Gastroesophageal sphincter (tissue), 2 donors: ENCODE measurements around the gene RAC2.

ENCODE experiments used
- EP300 ChIP-seq: sonication (generic); formaldehyde crosslinking; IDR thresholded peaks from one replicate; pipeline ENCODE4 v1.6.1; 2017; ENCODE audit warnings: antibody characterized with exemption, mild to moderate bottlenecking
- POLR2A ChIP-seq, 2 donors: fragments of 450-650 bp; IDR thresholded peaks; one replicate each; pipeline ENCODE4 v1.6.1; 2017; ENCODE audit warnings: antibody characterized with exemption in 2 of 2, mild to moderate bottlenecking in 2 of 2, moderate library complexity in 1 of 2

GRCh38 chr22:37199103-37199759 is 44.8 kb downstream of the RAC2 start:
- TF ChIP-seq EP300 (no peak), POLR2A (IDR thresholded peaks at IDR 0.05) (peak; percentile 95 to 97)
